SH-SY5Y (cell line): ENCODE measurements around the gene MACROD2.

Experiments
- GATA2 ChIP-seq: IDR thresholded peaks from 2 replicates; pipeline ENCODE4 v1.6.1; 2011; ENCODE audit warnings: mild to moderate bottlenecking, low read depth, low read length
- GATA3 ChIP-seq: IDR thresholded peaks from 2 replicates; pipeline ENCODE4 v1.6.1; 2011; ENCODE audit warnings: low read depth, mild to moderate bottlenecking, low read length, moderate library complexity

The MACROD2 gene

GRCh38 chr20:14879020-14879697 lies 883.8 kb downstream of the MACROD2 start:
- TF ChIP-seq GATA2: no peak
- no peak for TF ChIP-seq GATA3

GRCh38 chr20:14879839-14880238 lies 884.5 kb downstream of the MACROD2 start:
- no peak for TF ChIP-seq GATA2
- TF ChIP-seq GATA3: no peak

- no peak for TF ChIP-seq GATA3
- TF ChIP-seq GATA2: no peak
Measured at GRCh38 chr20:14881518-14881917, 886.2 kb downstream of the MACROD2 start.

GRCh38 chr20:14882157-14882556 lies 886.8 kb downstream of the MACROD2 start:
- TF ChIP-seq GATA3: no peak
- TF ChIP-seq GATA2: no peak

- no peak for TF ChIP-seq GATA2
- no peak for TF ChIP-seq GATA3
Measured at GRCh38 chr20:14882846-14883245, 887.5 kb downstream of the MACROD2 start.

- no peak for TF ChIP-seq GATA2
Measured at GRCh38 chr20:14883324-14883723, 888.0 kb downstream of the MACROD2 start.

GRCh38 chr20:14885661-14886060 lies 890.3 kb downstream of the MACROD2 start:
- no peak for TF ChIP-seq GATA2
- TF ChIP-seq GATA3: no peak

GRCh38 chr20:14888134-14888533 lies 892.8 kb downstream of the MACROD2 start:
- no peak for TF ChIP-seq GATA3
- TF ChIP-seq GATA2: peak; percentile 95

GRCh38 chr20:14889496-14890255 lies 894.4 kb downstream of the MACROD2 start:
- no peak for TF ChIP-seq GATA2

GRCh38 chr20:14890713-14891112 lies 895.4 kb downstream of the MACROD2 start:
- TF ChIP-seq GATA3 (no peak), GATA2 (no peak)

GRCh38 chr20:14892782-14893181 lies 897.5 kb downstream of the MACROD2 start:
- no peak for TF ChIP-seq GATA2
- TF ChIP-seq GATA3: no peak

GRCh38 chr20:14896569-14896968 lies 901.3 kb downstream of the MACROD2 start:
- TF ChIP-seq GATA3: no peak
- TF ChIP-seq GATA2: no peak

- TF ChIP-seq GATA3 (no peak), GATA2 (no peak)
Measured at GRCh38 chr20:14897608-14898007, 902.3 kb downstream of the MACROD2 start.

- TF ChIP-seq GATA2 (no peak), GATA3 (no peak)
Measured at GRCh38 chr20:14902432-14903089, 907.2 kb downstream of the MACROD2 start.
